KOPT-K1 (cell line): ENCODE data around the gene CES2.

Experiments
- H3K27ac ChIP-seq: fragments of 200-600 bp; sonication (generic); 2 replicates; pipeline ENCODE4 v1.5.1; 2016; ENCODE audit warnings: antibody characterized with exemption, mild to moderate bottlenecking, low read depth, low read length; ENCODE audit not compliant: poor library complexity, severe bottlenecking
- H3K36me3 ChIP-seq: fragments of 200-600 bp; sonication (generic); 2 replicates; pipeline ENCODE4 v1.5.1; 2017; ENCODE audit warnings: antibody characterized with exemption, mild to moderate bottlenecking, low read length, moderate library complexity; ENCODE audit not compliant: insufficient read depth
- H3K9me3 ChIP-seq: fragments of 200-600 bp; sonication (generic); 2 replicates; pipeline ENCODE4 v1.5.1; 2017; ENCODE audit warnings: antibody characterized with exemption, low read length, mild to moderate bottlenecking; ENCODE audit not compliant: insufficient read depth, poor library complexity, severe bottlenecking

The CES2 gene

GRCh38 chr16:66920924-66921680 is 14.2 kb upstream of the CES2 start:
- no peak overlapping the region for H3K27ac ChIP-seq
- no peaks in the 10 kb centered on the region for H3K9me3 ChIP-seq
- no peaks in the 10 kb centered on the region for H3K36me3 ChIP-seq

- Histone ChIP-seq H3K27ac (no peak overlapping the region), H3K36me3 (no peaks in the 10 kb centered on the region), H3K9me3 (no peaks in the 10 kb centered on the region)
These were observed 13.4 kb upstream of the CES2 start for GRCh38 chr16:66921729-66922450.

GRCh38 chr16:66923247-66923731 is 12.0 kb upstream of the CES2 start:
- Histone ChIP-seq H3K27ac (no peak overlapping the region), H3K36me3 (no peaks in the 10 kb centered on the region), H3K9me3 (no peaks in the 10 kb centered on the region)

DNA sequence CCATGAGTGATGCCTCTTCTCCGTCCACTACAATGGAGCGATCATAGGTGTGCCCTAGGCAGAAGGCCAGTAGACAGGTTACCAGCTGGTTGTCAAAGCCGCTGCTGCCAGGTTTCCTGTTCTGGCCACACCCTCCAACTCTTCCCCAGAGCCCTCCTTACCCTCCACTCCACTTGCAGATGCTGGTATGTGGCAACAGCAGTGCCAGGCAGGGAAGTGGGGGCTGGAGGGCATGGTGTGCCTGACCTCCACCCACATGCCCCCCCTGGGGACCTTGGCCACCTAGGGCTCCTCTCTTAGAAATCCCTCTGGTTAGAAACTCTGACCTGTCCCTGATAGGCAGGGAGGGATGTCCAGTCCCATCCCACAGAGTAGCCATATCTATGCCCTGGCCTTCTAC is 11.4 kb upstream of the CES2 start:
- Histone ChIP-seq H3K36me3 (no peaks in the 10 kb centered on the region), H3K27ac (no peak overlapping the region), H3K9me3 (no peaks in the 10 kb centered on the region)

DNA sequence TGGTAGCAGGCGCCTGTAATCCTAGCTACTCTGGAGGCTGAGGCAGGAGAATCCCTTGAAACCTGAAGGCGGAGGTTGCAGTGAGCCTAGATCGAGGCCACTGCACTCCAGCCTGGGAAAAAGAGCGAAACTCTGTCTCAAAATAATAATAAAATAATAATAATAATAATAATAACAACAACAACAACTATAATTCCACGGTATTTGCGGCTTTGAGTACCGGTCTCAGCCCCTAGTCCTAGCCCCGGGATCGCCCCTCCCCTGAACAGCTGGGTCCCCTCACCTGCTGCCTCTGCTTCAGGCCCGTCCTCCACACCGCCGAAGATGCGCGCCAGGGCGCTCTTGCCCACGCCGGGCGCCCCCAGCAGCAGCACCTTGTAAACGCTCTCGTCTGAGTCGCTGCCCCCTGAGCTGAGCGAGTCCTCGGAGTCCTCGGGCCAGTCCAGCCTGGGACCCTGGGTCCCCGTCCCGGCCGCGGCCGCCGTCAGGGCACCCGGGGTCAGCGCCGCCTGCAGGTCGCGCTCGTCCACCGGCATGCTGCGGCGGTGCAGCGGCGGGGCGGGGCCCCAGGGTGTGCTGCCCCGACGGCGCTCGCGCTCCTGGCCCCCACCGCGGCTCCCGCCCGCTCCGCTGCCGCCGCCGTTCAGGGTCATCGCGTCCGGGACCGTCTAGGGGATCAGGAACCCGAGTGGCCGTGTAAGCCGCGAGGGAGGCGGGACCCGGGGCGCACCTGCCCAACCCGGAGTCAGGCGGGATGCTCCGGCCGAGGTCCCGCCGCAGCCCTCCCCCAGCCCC is 10.6 kb upstream of the CES2 start:
- no peak overlapping the region for H3K27ac ChIP-seq
- H3K9me3 ChIP-seq = no peaks in the 10 kb centered on the region
- no peaks in the 10 kb centered on the region for H3K36me3 ChIP-seq

DNA sequence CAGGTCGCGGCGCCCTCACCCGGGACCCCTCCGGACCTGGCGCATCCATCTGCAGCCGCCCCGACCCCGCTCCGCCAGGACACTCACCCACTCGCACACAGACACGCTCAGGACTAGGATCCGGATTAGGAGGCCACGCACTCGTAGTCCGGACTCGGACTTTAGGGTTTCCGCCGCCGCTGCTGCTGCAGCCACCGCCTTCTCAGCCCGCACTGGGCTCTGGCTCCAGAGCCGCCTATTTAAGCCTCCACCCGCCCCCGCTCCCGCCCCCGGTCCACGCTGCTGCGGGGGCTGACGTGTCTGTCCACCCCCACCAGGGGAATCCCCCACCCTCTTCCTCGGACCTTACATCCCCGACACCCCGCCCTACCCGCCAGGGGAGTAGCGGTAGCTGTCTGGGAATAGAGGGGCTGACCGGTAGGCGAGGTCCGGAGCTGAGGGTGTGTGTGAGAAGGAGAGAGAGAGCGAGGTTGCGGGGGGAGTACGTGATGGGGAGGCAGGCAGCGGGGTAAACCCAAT is 9.9 kb upstream of the CES2 start, which contains the start of gene RRAD:
RRAD (minus strand) TSS at position 214 of the 519 bp plus-strand sequence. CDS start 356 bp downstream, outside the sequence.
- Histone ChIP-seq H3K36me3 (peaks cover 3% of the 10 kb centered on the region; the same call in 1 of the 2 replicates), H3K9me3 (no peaks in the 10 kb centered on the region), H3K27ac (no peak within 1 kb of the TSS)

- Histone ChIP-seq H3K27ac (no peak overlapping the region), H3K36me3 (peaks cover 8% of the 10 kb centered on the region; the same call in 1 of the 2 replicates), H3K9me3 (no peaks in the 10 kb centered on the region)
These were observed 9.0 kb upstream of the CES2 start for GRCh38 chr16:66926171-66926947.

DNA sequence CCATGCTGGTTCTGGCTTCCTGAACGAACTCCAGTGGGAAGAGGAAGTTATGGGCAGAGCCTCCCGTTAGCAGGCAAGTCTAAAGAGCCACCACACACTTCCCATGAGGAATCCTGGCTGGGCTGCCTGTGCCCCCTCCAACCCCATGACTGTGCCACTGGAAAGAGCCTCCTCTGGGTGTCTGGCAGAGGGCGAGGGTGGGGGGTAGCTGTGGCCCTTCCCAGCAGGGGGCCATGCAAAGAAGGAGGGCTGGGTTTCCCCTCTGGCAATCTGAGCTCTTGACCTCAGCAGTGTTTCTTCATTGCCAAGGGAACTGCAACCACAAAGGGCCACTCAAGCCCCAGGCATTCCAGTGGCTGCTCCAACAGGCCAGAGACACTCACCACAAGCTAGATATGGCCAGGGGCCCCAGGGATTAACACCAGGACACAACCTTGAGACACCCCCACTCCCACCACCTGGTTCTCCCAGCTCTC is 8.3 kb upstream of the CES2 start:
- peaks cover 14% of the 10 kb centered on the region for H3K36me3 ChIP-seq
- no peaks in the 10 kb centered on the region for H3K9me3 ChIP-seq
- H3K27ac ChIP-seq = no peak overlapping the region

GRCh38 chr16:66927918-66928649 is 7.2 kb upstream of the CES2 start:
- Histone ChIP-seq H3K36me3 (peaks cover 23% of the 10 kb centered on the region), H3K27ac (no peak overlapping the region), H3K9me3 (no peaks in the 10 kb centered on the region)

DNA sequence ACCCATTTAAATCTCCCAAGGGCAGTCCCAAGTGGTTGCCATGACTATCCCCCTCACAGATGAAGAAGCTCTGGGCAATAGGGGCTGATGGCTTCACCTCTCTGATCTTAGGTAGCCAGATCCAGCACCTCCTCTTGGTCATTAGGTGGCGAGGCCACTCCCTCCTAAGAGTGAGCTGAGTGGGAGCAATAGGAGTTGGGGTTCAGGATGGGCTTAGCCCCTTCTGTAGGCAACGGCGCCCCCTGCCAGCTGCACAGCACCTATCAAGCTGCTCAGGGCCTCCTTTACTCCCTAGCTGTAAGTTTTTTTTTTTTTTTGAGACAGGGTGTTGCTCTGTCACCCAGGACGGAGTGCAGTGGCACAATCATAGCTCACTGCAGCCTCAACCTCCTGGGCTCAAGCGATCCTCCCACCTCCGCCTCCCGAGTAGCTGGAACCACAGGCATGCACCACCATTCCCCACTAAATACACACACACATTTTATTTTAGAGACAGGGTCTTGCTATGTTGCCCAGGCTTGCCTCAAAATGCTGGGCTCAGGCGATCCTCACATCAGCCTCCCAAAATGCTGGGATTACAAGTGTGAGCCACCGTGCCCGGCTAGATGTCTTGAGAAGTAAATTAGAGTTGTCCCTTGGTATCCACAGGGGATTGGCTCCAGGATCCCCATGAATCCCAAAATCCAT is 6.5 kb upstream of the CES2 start:
- Histone ChIP-seq H3K36me3 (peaks cover 23% of the 10 kb centered on the region), H3K9me3 (no peaks in the 10 kb centered on the region), H3K27ac (no peak overlapping the region)

DNA sequence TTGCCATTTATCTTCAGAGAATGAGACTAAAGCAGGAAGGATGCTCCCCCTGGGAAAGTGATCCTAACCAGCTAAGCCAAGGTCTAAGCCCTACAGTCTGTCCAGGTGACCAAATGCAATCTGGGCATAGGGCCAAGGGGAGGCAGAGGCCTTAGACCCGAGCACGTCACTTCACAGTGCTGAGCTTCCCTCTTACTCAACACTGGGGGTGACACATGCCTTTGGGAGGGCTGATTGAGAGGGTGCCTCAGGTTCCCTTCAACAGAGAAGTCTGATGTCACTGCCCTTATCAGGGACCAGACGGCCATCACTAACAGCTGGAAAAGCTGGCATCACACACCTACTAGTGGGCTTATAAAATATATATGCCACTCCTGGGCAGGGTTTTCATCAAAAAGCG is 5.1 kb upstream of the CES2 start:
- H3K27ac ChIP-seq = no peak overlapping the region
- H3K36me3 ChIP-seq = peaks cover 23% of the 10 kb centered on the region

DNA sequence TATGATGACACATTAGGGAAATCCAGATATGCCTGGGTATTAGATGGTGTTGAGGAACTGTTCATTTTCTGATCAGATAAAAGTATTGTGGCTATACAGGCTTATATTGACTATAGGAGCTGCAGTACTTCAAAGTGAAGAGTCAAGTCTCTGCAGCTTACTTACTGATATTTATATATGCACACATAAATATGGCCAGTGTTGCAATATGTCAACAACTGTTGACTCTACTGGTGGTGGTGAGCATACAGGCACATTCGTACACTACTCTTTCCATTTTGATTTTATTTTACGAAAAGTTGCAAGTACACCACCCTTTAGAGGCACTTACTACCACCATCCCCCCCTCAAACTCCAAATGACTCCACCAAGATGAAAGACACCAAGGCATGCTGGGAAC is 3.7 kb upstream of the CES2 start:
- no peaks in the 10 kb centered on the region for H3K9me3 ChIP-seq
- peaks cover 23% of the 10 kb centered on the region for H3K36me3 ChIP-seq
- no peak overlapping the region for H3K27ac ChIP-seq

More for the DNA sequence above, 5.1 kb upstream of the CES2 start:
- no peaks in the 10 kb centered on the region for H3K9me3 ChIP-seq

DNA sequence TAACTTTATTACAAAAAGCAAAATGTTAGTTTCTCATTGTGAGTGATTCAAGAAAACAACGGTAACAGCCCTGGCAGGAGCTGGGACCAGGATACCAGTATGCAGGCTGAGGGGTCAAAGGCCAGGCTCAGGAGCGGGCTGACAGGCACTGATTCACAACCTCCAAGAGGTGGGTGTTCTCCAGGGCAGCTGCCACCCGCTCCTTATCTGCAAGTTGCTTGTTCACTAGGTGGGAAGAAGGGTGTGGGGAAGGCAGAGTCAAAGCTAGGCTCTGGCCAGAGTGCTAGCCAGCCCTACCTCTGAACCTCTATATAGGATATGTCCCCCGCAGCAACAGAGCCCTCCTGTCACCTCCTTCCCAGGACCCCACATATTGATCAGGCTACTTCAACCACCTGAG is 3.2 kb upstream of the CES2 start:
- Histone ChIP-seq H3K9me3 (no peaks in the 10 kb centered on the region), H3K36me3 (peaks cover 25% of the 10 kb centered on the region), H3K27ac (no peak overlapping the region)
